OCI-LY1 (cell line): ENCODE measurements around the gene KPNB1.

Experiments used
- H2AFZ ChIP-seq: fragments of 200-600 bp; sonication (generic), shearing (Covaris generic); 2 replicates; pipeline ENCODE4 v1.6.0; 2014; ENCODE audit warnings: antibody characterized with exemption, mild to moderate bottlenecking, low read length
- H3F3A ChIP-seq: fragments of 200-600 bp; sonication (generic), shearing (Covaris generic); 2 replicates; pipeline ENCODE4 v1.6.0; 2014; ENCODE audit warnings: mild to moderate bottlenecking, antibody characterized with exemption, low read length, moderate library complexity; ENCODE audit not compliant: insufficient read depth
- H3K27ac ChIP-seq: fragments of 200-600 bp; sonication (generic); 2 replicates; pipeline ENCODE4 v1.5.1; 2014; ENCODE audit warnings: low read length, mixed run types, mild to moderate bottlenecking, low read depth; ENCODE audit not compliant: poor library complexity, severe bottlenecking
- H3K27me3 ChIP-seq: fragments of 200-600 bp; sonication (generic); 2 replicates; pipeline ENCODE4 v1.6.0; 2014; ENCODE audit warnings: antibody characterized with exemption, mild to moderate bottlenecking, low read length, moderate library complexity; ENCODE audit not compliant: insufficient read depth
- H3K36me3 ChIP-seq: fragments of 200-600 bp; sonication (generic); 2 replicates; pipeline ENCODE4 v1.6.1; 2014; ENCODE audit warnings: mild to moderate bottlenecking, antibody characterized with exemption, low read length, moderate library complexity, mixed read lengths; ENCODE audit not compliant: insufficient read depth
- H3K4me1 ChIP-seq: fragments of 200-600 bp; sonication (generic); 2 replicates; pipeline ENCODE4 v1.5.1; 2014; ENCODE audit warnings: mild to moderate bottlenecking, low read length, moderate library complexity; ENCODE audit not compliant: insufficient read depth, severe bottlenecking
- H3K4me2 ChIP-seq: fragments of 200-600 bp; sonication (generic), shearing (Covaris generic); 2 replicates; pipeline ENCODE4 v1.6.1; 2014; ENCODE audit warnings: low read length
- H3K4me3 ChIP-seq: fragments of 200-600 bp; sonication (generic); 2 replicates; pipeline ENCODE4 v1.5.1; 2014; ENCODE audit warnings: low read length, low read depth, mild to moderate bottlenecking, mixed read lengths; ENCODE audit not compliant: poor library complexity, severe bottlenecking
- H3K79me2 ChIP-seq: fragments of 200-600 bp; shearing (Covaris generic); 2 replicates; pipeline ENCODE4 v1.6.1; 2016; ENCODE audit warnings: mixed run types, low read length, mixed read lengths; ENCODE audit not compliant: insufficient read depth
- H3K9ac ChIP-seq: fragments of 200-600 bp; sonication (generic), shearing (Covaris generic); 2 replicates; pipeline ENCODE4 v1.6.1; 2014; ENCODE audit warnings: mild to moderate bottlenecking, low read length, mixed read lengths
- H3K9me2 ChIP-seq: fragments of 200-600 bp; sonication (generic), shearing (Covaris generic); 2 replicates; pipeline ENCODE4 v1.6.1; 2014; ENCODE audit warnings: low read depth, mild to moderate bottlenecking, low read length, mixed read lengths
- H3K9me3 ChIP-seq: fragments of 200-600 bp; shearing (Covaris generic); 2 replicates; pipeline ENCODE4 v1.6.1; 2014; ENCODE audit warnings: low read length, mixed read lengths
- H4K20me1 ChIP-seq: fragments of 200-600 bp; sonication (generic), shearing (Covaris generic); 2 replicates; pipeline ENCODE4 v1.6.0; 2016; ENCODE audit warnings: mild to moderate bottlenecking, low read length; ENCODE audit not compliant: insufficient read depth
- EZH2 ChIP-seq: fragments of 200-600 bp; sonication (generic), shearing (Covaris generic); IDR thresholded peaks from 2 replicates; pipeline ENCODE4 v1.8.0; 2017; ENCODE audit warnings: borderline replicate concordance, mixed run types, mild to moderate bottlenecking, antibody characterized with exemption, low read length, moderate library complexity, mixed read lengths
- TF ChIP-seq, protein P1 (sequence below): fragments of 200-600 bp; sonication (generic), shearing (Covaris generic); IDR thresholded peaks from 2 replicates; pipeline ENCODE4 v1.5.1; 2017; ENCODE audit warnings: mild to moderate bottlenecking, antibody characterized with exemption, low read length, moderate library complexity, mixed read lengths

Gene KPNB1

DNA sequence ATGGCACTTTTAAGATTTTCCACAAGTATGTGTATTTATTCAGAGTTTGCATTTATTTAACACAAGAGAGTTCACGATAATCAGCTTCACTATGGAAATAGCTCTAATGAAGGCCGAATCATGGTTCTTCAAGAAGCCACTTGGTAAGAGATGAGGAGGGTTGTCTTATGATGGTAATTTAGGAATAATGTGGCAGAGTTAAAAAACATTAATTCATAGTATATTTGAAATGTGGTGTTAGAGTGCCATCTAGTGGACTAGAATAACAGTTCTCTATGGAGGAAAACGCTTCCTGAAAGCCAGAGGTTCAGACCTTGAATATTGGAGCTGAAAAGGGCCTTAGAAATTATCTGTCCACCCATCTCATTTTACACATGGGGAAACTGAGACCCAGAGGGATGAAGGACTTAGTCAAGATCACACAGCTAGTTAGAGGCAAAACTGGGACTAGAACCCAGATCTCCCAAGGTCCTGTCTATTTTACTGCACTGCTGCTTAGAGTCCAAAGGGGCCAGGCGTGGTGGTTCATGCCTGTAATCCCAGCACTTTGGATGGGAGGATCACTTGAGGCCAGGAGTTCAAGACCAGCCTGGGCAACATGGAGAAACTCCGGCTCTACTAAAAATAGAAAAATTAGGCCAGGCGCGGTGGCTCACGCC lies 33.8 kb upstream of the KPNB1 start:
- Histone ChIP-seq H3K9me2 (no peaks in the 10 kb centered on the region), H3K9me3 (no peaks in the 10 kb centered on the region), H3K4me1 (no peaks in the 10 kb centered on the region), H3K36me3 (peaks cover 64% of the 10 kb centered on the region), H3K4me3 (no peak overlapping the region), H3K27ac (no peak overlapping the region), H3K27me3 (no peaks in the 10 kb centered on the region), H3F3A (no peaks in the 10 kb centered on the region), H4K20me1 (no peaks in the 10 kb centered on the region), H2AFZ (no peak overlapping the region), H3K9ac (no peak overlapping the region), H3K79me2 (no peaks in the 10 kb centered on the region), H3K4me2 (no peak overlapping the region)
- TF ChIP-seq EZH2: no peak
- TF ChIP-seq, protein P1, sequence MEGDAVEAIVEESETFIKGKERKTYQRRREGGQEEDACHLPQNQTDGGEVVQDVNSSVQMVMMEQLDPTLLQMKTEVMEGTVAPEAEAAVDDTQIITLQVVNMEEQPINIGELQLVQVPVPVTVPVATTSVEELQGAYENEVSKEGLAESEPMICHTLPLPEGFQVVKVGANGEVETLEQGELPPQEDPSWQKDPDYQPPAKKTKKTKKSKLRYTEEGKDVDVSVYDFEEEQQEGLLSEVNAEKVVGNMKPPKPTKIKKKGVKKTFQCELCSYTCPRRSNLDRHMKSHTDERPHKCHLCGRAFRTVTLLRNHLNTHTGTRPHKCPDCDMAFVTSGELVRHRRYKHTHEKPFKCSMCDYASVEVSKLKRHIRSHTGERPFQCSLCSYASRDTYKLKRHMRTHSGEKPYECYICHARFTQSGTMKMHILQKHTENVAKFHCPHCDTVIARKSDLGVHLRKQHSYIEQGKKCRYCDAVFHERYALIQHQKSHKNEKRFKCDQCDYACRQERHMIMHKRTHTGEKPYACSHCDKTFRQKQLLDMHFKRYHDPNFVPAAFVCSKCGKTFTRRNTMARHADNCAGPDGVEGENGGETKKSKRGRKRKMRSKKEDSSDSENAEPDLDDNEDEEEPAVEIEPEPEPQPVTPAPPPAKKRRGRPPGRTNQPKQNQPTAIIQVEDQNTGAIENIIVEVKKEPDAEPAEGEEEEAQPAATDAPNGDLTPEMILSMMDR: peak; percentile 81

DNA sequence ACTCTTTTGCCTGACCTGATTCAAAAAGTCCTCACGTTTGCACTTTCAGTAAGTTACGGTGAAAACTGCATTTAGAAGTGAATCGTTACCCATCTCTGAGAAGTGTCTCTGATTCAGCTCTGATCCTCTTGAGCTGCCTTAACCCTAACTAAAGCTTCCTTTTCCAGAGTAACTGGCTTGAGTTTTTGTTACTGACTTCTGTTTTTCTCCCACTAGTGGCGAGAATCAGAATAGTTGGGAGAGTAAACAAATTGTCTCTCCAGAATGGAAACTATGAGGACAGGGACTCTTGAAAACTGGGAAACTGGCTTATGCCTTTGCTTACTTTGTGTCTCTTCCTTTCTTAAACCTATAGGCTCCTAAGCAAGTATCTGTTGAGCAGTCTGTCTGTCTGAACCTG lies 31.3 kb upstream of the KPNB1 start:
- Histone ChIP-seq H3K4me2 (no peak overlapping the region), H3K27ac (no peak overlapping the region), H3K36me3 (peaks cover 70% of the 10 kb centered on the region), H3K27me3 (no peaks in the 10 kb centered on the region), H3F3A (no peaks in the 10 kb centered on the region), H3K9me3 (no peaks in the 10 kb centered on the region), H3K4me1 (no peaks in the 10 kb centered on the region), H3K79me2 (no peaks in the 10 kb centered on the region), H3K4me3 (no peak overlapping the region), H2AFZ (no peak overlapping the region), H3K9me2 (no peaks in the 10 kb centered on the region), H4K20me1 (no peaks in the 10 kb centered on the region), H3K9ac (no peak overlapping the region)
- no peak for TF ChIP-seq EZH2
- TF ChIP-seq, protein P1: no peak

DNA sequence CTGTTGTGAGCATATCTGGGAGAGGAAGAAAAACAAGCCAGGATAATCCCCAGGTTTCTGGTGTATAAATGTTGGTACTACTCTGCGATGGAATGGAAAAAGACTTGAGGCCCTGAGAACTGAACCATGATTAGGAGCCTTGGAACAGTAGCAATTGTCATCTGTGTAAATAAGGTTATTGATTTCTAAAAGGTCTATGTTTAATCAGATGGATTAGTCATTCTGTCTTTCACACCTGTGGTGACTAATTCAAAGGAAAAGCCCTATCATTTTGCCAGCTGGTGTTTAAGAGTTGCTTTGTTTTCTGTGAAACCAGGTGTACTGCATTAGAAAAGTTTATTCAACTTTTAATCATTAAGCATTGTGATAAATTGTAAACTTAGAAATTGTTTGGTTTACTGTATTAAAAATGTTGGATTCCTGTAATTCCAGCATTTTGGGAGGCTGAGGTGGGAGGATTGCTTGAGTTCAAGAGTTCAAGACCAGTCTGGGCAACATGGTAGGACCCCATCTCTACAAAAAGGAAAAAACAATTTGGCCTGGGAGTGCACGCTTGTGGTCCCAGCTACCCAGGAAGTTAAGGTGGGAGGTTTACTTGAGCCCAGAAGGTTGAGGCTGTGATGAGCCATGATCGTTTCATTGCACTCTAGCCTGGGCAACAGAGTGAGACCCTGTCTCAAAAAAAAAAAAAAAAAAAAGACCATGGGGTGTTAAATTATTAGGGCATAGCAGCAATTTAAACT lies 29.0 kb upstream of the KPNB1 start:
- no peaks in the 10 kb centered on the region for H3F3A ChIP-seq
- H3K4me2 ChIP-seq: no peak overlapping the region
- peaks cover 60% of the 10 kb centered on the region for H3K36me3 ChIP-seq
- no peaks in the 10 kb centered on the region for H3K9me3 ChIP-seq
- no peaks in the 10 kb centered on the region for H3K4me1 ChIP-seq
- H3K27ac ChIP-seq: no peak overlapping the region
- H2AFZ ChIP-seq: no peak overlapping the region
- H3K27me3 ChIP-seq: no peaks in the 10 kb centered on the region
- H3K9me2 ChIP-seq: no peaks in the 10 kb centered on the region
- no peaks in the 10 kb centered on the region for H4K20me1 ChIP-seq
- TF ChIP-seq EZH2: no peak
- TF ChIP-seq, protein P1: no peak
- H3K4me3 ChIP-seq: no peak overlapping the region
- no peak overlapping the region for H3K9ac ChIP-seq
- no peaks in the 10 kb centered on the region for H3K79me2 ChIP-seq
